BE2C (cell line): Measurements from ENCODE around the gene ENOX1.

ENCODE experiments used
- DNase-seq: peaks from one replicate; pipeline ENCODE4 v3.0.0-alpha.2; 2020
- H3K27me3 ChIP-seq: fragments of 250-450 bp; sonication (Bioruptor Pico); 2 replicates; pipeline ENCODE4 v1.5.1; 2020; ENCODE audit warnings: mild to moderate bottlenecking
- H3K36me3 ChIP-seq: fragments of 250-450 bp; sonication (Bioruptor Pico); 2 replicates; pipeline ENCODE4 v1.5.1; 2020; ENCODE audit warnings: mild to moderate bottlenecking
- H3K4me1 ChIP-seq: fragments of 250-450 bp; sonication (Bioruptor Pico); 2 replicates; pipeline ENCODE4 v1.5.1; 2020
- H3K4me3 ChIP-seq: 2 replicates; pipeline ENCODE4 v1.5.1; 2011; ENCODE audit warnings: low read depth, low read length
- H3K9me3 ChIP-seq: fragments of 250-450 bp; sonication (Bioruptor Pico); 2 replicates; pipeline ENCODE4 v1.5.1; 2020
- TF ChIP-seq, protein P1 (sequence below): IDR thresholded peaks from 2 replicates; pipeline ENCODE4 v1.5.1; 2012; ENCODE audit warnings: mild to moderate bottlenecking, low read depth, low read length

Gene ENOX1

DNA sequence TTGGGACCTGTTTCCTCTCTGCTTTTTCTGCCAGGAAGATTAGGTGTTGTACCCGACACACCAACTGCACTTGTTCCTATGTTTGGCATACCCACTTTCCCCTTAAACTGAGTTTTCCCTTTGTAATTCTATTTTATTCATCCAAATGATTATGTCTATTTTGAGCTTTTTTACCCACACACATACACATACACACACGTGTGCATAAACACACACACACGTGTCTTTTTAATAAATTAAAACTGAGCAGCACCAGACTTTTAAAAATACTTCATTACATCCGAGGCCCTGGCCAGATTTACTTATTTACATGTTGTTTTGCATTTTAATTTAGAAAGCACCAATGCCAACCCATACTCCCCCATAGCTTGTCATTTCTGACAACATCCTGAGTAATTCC, 413.4 kb downstream of the ENOX1 start:
- no peak for DNase-seq
- H3K9me3 ChIP-seq = no peaks in the 10 kb centered on the region
- TF ChIP-seq, protein P1, sequence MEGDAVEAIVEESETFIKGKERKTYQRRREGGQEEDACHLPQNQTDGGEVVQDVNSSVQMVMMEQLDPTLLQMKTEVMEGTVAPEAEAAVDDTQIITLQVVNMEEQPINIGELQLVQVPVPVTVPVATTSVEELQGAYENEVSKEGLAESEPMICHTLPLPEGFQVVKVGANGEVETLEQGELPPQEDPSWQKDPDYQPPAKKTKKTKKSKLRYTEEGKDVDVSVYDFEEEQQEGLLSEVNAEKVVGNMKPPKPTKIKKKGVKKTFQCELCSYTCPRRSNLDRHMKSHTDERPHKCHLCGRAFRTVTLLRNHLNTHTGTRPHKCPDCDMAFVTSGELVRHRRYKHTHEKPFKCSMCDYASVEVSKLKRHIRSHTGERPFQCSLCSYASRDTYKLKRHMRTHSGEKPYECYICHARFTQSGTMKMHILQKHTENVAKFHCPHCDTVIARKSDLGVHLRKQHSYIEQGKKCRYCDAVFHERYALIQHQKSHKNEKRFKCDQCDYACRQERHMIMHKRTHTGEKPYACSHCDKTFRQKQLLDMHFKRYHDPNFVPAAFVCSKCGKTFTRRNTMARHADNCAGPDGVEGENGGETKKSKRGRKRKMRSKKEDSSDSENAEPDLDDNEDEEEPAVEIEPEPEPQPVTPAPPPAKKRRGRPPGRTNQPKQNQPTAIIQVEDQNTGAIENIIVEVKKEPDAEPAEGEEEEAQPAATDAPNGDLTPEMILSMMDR = no peak
- peaks cover 7% of the 10 kb centered on the region for H3K4me1 ChIP-seq
- H3K27me3 ChIP-seq = no peaks in the 10 kb centered on the region
- H3K36me3 ChIP-seq = no peaks in the 10 kb centered on the region
- H3K4me3 ChIP-seq = no peak overlapping the region

DNA sequence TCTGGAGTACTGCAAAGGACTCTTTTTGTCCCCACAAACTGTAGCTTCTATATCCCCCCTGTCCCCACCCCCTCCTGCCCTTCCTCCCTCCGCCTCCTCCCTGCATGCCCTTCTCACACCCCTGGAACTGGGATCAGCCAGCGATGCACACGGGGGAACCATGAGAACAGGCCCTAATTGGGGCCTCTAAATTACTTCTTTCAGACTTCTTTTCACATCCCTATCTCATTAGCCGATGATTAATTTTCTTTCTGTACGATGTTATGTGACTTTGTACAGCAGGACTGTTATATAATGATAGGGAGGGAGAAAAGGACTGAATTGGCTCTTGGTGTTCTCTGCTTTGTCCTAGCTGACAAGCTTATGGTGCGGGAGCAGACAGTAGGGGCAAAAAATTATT, 415.9 kb downstream of the ENOX1 start:
- H3K9me3 ChIP-seq = no peaks in the 10 kb centered on the region
- TF ChIP-seq, protein P1 = no peak
- DNase-seq = no peak
- no peaks in the 10 kb centered on the region for H3K27me3 ChIP-seq
- H3K36me3 ChIP-seq = no peaks in the 10 kb centered on the region
- H3K4me1 ChIP-seq = peaks cover 7% of the 10 kb centered on the region
- no peak overlapping the region for H3K4me3 ChIP-seq

DNA sequence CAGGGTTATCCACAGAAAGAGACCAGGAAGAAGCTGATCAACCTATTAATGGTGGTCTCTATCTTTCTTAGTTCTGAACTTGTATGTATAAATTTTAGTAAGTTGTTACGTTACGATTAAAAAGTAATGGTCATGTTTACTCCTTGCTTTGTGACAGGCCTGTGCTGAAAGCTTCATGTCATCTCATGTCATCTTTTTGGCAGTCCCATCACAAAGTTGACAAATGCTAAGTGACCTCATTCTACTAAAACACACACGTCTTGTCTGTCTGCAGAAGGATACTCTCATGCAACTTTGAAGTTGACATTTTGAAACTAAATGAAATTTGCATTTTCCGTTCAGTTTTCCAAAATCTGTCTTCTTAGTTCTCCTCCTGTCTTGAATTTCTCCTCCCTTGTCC, 417.5 kb downstream of the ENOX1 start:
- H3K27me3 ChIP-seq = no peaks in the 10 kb centered on the region
- TF ChIP-seq, protein P1 = no peak
- no peak for DNase-seq
- H3K4me3 ChIP-seq = no peak overlapping the region
- H3K4me1 ChIP-seq = peaks cover 17% of the 10 kb centered on the region
- H3K9me3 ChIP-seq = no peaks in the 10 kb centered on the region
- H3K36me3 ChIP-seq = no peaks in the 10 kb centered on the region

DNA sequence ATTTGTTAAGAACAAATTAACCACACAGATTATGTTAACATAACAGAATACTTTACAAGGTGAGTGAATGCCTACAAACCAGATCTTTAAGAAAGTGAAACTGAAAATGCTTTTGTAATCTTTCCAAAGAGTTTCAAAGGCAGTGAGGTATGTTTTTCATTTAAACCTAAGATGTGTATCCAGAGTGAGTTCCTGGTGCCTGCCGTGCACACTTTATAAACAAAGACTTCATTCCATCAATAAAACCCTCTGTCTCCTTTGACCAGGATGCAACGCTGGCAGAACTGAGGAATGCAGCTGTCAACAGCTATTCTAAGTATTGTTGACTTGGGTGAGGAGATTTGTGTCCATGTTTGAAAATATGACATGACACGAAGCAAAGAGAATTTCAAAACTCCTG, 418.8 kb downstream of the ENOX1 start:
- H3K9me3 ChIP-seq = no peaks in the 10 kb centered on the region
- no peak overlapping the region for H3K4me3 ChIP-seq
- TF ChIP-seq, protein P1 = no peak
- no peaks in the 10 kb centered on the region for H3K27me3 ChIP-seq
- peaks cover 25% of the 10 kb centered on the region for H3K4me1 ChIP-seq
- H3K36me3 ChIP-seq = no peaks in the 10 kb centered on the region
- DNase-seq = no peak

DNA sequence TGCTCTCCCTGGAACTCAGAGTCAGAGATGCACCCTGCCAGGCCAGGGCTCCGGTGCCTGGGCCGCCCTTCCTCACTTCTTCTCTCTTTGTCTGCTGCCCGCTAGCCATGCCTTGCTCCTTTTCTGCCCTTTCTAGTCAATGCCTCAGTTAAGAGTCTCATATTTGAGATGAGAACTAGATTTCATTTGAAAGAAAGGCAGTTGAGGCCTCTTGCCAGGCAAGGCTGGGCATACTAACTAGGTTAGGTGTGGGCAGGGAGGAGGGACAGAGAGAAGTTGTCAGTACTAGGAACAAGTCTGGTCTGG, 421.8 kb downstream of the ENOX1 start:
- Histone ChIP-seq H3K27me3 (no peaks in the 10 kb centered on the region), H3K36me3 (no peaks in the 10 kb centered on the region), H3K4me1 (peaks cover 39% of the 10 kb centered on the region), H3K4me3 (no peak overlapping the region), H3K9me3 (no peaks in the 10 kb centered on the region)
- DNase-seq = no peak
- TF ChIP-seq, protein P1 = no peak

DNA sequence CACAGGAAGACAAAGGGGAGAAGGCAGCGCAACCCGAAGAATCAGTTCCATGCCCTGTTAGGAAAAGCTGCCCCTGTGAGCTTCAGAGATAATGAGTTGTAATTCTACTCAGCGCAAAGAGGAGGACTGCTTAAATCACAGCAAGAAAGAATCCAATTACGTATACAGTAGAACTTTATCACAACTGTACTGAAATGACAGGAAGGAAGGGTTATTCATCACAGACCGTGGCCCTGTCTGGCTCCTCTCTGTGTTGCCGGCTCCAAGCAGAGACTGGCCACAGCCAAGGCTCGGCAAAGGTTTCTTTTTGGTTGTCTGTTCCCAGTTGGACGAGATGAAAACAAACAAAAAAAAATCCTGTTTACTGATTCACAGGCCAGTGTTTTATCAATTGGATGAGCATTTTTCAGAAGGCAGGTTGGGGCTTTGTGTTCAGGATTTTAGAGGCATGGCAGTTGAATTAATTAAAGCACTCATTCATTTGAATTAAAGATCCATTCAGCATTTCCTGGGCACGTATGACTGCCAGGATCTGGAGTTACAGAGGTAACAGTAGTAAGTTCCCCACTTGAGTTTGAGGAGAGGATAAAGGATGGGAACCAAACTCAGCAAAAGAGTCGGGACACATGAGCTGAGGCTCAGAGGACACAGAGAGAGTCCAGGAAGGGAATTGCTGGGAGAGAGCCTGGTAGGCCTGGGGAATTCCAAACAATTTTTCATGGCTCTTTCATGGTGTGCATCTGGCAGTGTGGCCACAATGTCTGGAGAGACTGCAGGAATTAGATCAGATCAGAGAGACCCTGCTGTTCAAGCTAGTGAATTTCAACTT, 422.3 kb downstream of the ENOX1 start:
- DNase-seq = peak; percentile 62
- Histone ChIP-seq H3K27me3 (no peaks in the 10 kb centered on the region), H3K36me3 (no peaks in the 10 kb centered on the region), H3K9me3 (no peaks in the 10 kb centered on the region), H3K4me1 (peaks cover 40% of the 10 kb centered on the region), H3K4me3 (peak overlapping the region; percentile 39)
- TF ChIP-seq, protein P1 = no peak
